GM19238 (cell line): ENCODE measurements around the gene GADD45B.
"Not testable (repeated sequence)": the region's sequence is repeated elsewhere in the genome, so short reads cannot be mapped to it uniquely, and the experiment has no call there.

Source experiments
- DNase-seq: peaks from one replicate; pipeline ENCODE4 v3.0.0; 2011; ENCODE audit warnings: low spot score; ENCODE audit not compliant: insufficient read length

Gene GADD45B

DNA sequence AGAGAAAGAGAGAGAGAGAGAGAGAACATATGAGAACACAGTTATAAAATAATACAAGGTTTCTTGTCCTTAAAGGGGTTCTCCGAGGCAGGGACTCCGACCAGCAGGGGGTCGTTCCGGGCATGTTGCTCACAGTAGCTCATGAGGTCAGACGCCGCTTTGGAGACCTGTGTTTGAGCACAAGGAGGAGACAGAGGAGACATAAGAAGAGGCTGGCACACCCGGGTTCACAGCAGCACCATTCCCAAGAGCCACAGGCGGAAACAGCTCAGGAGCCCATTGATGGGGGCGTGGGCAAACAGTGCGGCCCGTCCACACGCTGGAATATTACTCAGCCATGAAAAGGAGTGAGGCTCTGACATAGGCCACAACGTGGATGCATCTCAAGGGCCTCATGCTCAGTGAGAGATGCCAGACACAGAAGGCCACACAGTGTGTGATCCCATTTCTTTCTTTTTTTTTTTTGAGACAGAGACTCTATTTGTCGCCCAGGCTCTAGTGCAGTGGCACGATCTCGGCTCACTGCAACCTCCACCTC, 39.1 kb downstream of the GADD45B start:
- DNase-seq: no peak

DNA sequence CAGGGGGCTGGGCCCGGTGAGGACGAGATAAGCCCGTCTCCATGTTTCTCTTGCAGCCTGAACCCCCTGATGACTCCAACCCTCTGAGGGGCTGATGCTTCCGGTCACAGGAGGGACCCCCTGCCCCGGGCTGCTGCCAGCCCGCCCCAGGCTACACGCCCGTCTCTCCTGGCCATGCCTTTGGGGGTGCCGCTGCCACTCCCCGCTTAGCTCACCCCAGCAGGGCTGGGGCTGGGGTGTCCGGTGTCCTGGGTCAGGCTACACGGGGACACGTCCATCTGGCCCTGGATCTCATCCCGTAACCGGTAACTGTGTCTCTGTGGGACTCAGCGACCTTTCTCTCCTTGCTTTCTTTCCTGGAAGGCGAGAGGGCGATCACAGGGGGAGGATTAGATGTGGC, 40.8 kb downstream of the GADD45B start:
- DNase-seq: no peak

- no peak for DNase-seq
Measured at GRCh38 chr19:2517881-2518601, 42.1 kb downstream of the GADD45B start.

DNA sequence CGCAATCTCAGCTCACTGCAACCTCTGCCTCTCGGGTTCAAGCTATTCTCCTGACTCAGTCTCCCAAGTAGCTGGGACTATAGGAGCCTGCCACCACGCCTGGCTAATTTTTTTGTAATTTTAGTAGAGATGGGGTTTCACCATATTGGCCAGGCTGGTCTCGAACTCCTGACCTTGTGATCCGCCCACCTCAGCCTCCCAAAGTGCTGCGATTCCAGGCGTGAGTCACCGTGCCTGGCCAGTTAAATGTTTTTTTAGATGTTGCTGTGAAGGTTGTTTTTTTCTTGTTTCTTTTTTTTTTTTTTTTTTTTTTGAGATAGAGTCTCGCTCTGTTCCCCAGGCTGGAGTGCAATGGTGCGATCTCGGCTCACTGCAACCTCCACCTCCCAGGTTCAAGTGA, 42.9 kb downstream of the GADD45B start:
- DNase-seq: not testable (repeated sequence)

GRCh38 chr19:2519482-2519881, 43.6 kb downstream of the GADD45B start:
- DNase-seq: no peak

GRCh38 chr19:2523630-2524311, 47.8 kb downstream of the GADD45B start:
- DNase-seq: no peak

- no peak for DNase-seq
Measured at GRCh38 chr19:2524361-2524839, 48.5 kb downstream of the GADD45B start.

GRCh38 chr19:2524840-2525723, 49.2 kb downstream of the GADD45B start:
- DNase-seq: no peak

DNA sequence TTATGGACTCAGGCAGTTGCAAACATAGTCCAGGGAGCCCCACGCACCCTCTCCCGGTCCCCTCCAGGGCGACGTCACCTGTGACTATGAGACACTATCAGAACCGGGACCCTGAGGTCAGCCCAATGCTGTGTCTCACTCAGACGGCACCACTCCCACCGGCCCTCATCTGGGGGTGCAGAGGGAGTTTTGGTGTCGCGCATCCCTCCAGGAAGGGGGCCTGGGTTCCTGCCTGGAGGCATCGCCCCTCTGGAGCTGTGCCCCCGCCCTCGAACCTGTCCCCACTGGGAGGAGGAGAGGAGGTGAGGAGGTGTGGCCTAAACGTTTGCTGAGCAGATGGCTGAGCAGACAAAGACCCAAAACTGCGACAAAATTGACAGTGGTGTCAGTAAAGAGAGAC, 51.2 kb downstream of the GADD45B start:
- DNase-seq: no peak

DNA sequence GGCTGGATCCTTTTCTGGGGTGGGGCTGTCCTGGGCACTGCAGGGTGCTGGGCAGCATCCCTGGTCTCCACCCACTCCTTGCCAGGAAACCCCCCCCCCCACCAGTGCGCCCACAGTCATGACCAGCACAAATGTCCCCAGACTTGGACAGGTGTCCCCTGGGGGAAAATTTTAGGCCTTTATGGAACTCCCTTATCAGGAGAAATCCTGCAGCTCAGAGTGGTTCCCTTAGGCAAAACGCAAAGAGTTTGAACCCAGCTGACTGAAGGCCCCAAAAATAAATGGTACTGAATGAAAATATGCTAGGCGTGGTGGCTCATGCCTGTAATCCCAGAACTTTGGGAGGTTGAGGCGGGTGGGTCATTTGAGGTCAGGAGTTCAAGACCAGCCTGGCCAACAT, 51.8 kb downstream of the GADD45B start:
- DNase-seq: no peak
